C4-2B (cell line): Measurements from ENCODE around the gene TUBGCP6.

Experiments
- ZFX ChIP-seq: fragments of 450-650 bp; IDR thresholded peaks from 2 replicates; pipeline ENCODE4 v1.6.1; 2017
- TF ChIP-seq, protein P1 (sequence below): fragments of 450-650 bp; conservative IDR thresholded peaks from 2 replicates; pipeline ENCODE4 v1.5.1; 2017; ENCODE audit warnings: mild to moderate bottlenecking

- TF ChIP-seq, protein P1, sequence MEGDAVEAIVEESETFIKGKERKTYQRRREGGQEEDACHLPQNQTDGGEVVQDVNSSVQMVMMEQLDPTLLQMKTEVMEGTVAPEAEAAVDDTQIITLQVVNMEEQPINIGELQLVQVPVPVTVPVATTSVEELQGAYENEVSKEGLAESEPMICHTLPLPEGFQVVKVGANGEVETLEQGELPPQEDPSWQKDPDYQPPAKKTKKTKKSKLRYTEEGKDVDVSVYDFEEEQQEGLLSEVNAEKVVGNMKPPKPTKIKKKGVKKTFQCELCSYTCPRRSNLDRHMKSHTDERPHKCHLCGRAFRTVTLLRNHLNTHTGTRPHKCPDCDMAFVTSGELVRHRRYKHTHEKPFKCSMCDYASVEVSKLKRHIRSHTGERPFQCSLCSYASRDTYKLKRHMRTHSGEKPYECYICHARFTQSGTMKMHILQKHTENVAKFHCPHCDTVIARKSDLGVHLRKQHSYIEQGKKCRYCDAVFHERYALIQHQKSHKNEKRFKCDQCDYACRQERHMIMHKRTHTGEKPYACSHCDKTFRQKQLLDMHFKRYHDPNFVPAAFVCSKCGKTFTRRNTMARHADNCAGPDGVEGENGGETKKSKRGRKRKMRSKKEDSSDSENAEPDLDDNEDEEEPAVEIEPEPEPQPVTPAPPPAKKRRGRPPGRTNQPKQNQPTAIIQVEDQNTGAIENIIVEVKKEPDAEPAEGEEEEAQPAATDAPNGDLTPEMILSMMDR: no peak
- no peak for TF ChIP-seq ZFX
These were observed 35.3 kb upstream of the TUBGCP6 start for GRCh38 chr22:50280022-50280707.
